Natural killer cell (primary cell): Measurements from ENCODE around the gene SAMD14. TPM values are rescaled to one million over a fixed set of nuclear protein-coding genes. Genes with fewer than 3 reads are reported as not detected.
A peak's percentile ranks its signal among the peaks of the same experiment; 100 is the strongest.

Source experiments
- ATAC-seq, 3 donors: fragments of 150-1000 bp in 2 of 3; fragments of 200-7000 bp in 1 of 3; cut with Tn5 transposase; 1 replicate in 1 of 3; 2 replicates in 2 of 3; pipeline ENCODE4 v1.10.0; 2021; ENCODE audit warnings: mild to moderate bottlenecking in 2 of 3, moderate library complexity in 2 of 3
- DNase-seq, 2 donors: peaks; one replicate each; pipeline versions ENCODE4 v3.0.0 to v3.0.0-alpha.2; 2013 to 2021; ENCODE audit warnings: mixed read lengths in 1 of 2
- H3K27ac ChIP-seq: one replicate; pipeline ENCODE4 v1.5.1; 2013; ENCODE audit warnings: mild to moderate bottlenecking, low read length
- H3K27me3 ChIP-seq: one replicate; pipeline ENCODE4 v1.6.1; 2013; ENCODE audit warnings: low read length; ENCODE audit not compliant: control insufficient read depth, insufficient read depth
- H3K36me3 ChIP-seq: one replicate; pipeline ENCODE4 v1.6.1; 2013; ENCODE audit warnings: low read length; ENCODE audit not compliant: control insufficient read depth, insufficient read depth
- H3K4me1 ChIP-seq: one replicate; pipeline ENCODE4 v1.6.1; 2013; ENCODE audit warnings: low read length; ENCODE audit not compliant: control insufficient read depth, insufficient read depth
- H3K4me3 ChIP-seq: one replicate; pipeline ENCODE4 v1.5.1; 2013; ENCODE audit warnings: low read length
- H3K9me3 ChIP-seq: one replicate; pipeline ENCODE4 v1.6.1; 2013; ENCODE audit warnings: low read length; ENCODE audit not compliant: control insufficient read depth, insufficient read depth
- H3K27ac Mint-ChIP-seq, 2 donors: one replicate each; pipeline ENCODE4 v1.8.0; 2022; ENCODE audit warnings: mild to moderate bottlenecking in 2 of 2, mixed read lengths in 2 of 2, moderate library complexity in 1 of 2
- H3K27me3 Mint-ChIP-seq, 2 donors: one replicate each; pipeline ENCODE4 v1.8.0; 2022; ENCODE audit warnings: low read depth in 2 of 2, mixed read lengths in 2 of 2
- H3K36me3 Mint-ChIP-seq: one replicate; pipeline ENCODE4 v1.8.0; 2022; ENCODE audit warnings: mixed read lengths
- H3K4me1 Mint-ChIP-seq, 2 donors: one replicate each; pipeline ENCODE4 v1.8.0; 2022; ENCODE audit warnings: mixed read lengths in 2 of 2
- H3K4me3 Mint-ChIP-seq: one replicate; pipeline ENCODE4 v1.8.0; 2022; ENCODE audit warnings: mild to moderate bottlenecking, moderate library complexity, mixed read lengths
- H3K9me3 Mint-ChIP-seq, 2 donors: one replicate each; pipeline ENCODE4 v1.8.0; 2022; ENCODE audit warnings: mixed read lengths in 2 of 2
- CTCF ChIP-seq: fragments of 200-600 bp; IDR thresholded peaks from one replicate; pipeline ENCODE4 v1.8.0; 2022; ENCODE audit warnings: antibody characterized with exemption
- WGBS: methylation state at CpG from one replicate; pipeline ENCODE4 v1.1.7; 2013; ENCODE audit warnings: missing lambda C conversion rate; ENCODE audit not compliant: insufficient coverage; 5-methylcytosine and 5-hydroxymethylcytosine counted together
- intact Hi-C: fragments of 100-400 bp; cut with micrococcal nuclease; formaldehyde crosslinking; loops from one replicate; pipeline ENCODE4 v1.14.2; 2022
- total RNA-seq, 4 donors: library from RNA; stranded (reverse); fragments of 120-200 nt in 1 of 4; gene quantifications; one replicate each; pipeline versions ENCODE4 v1.2.3 to v1.2.4, GENCODE V29; 2013 to 2022

Gene SAMD14
- total RNA-seq, 3 donors from 2014 or later (not counting 1 experiment from before 2014, with no cell fraction given): 1.1 to 2.1 (median 1.5) TPM

DNA sequence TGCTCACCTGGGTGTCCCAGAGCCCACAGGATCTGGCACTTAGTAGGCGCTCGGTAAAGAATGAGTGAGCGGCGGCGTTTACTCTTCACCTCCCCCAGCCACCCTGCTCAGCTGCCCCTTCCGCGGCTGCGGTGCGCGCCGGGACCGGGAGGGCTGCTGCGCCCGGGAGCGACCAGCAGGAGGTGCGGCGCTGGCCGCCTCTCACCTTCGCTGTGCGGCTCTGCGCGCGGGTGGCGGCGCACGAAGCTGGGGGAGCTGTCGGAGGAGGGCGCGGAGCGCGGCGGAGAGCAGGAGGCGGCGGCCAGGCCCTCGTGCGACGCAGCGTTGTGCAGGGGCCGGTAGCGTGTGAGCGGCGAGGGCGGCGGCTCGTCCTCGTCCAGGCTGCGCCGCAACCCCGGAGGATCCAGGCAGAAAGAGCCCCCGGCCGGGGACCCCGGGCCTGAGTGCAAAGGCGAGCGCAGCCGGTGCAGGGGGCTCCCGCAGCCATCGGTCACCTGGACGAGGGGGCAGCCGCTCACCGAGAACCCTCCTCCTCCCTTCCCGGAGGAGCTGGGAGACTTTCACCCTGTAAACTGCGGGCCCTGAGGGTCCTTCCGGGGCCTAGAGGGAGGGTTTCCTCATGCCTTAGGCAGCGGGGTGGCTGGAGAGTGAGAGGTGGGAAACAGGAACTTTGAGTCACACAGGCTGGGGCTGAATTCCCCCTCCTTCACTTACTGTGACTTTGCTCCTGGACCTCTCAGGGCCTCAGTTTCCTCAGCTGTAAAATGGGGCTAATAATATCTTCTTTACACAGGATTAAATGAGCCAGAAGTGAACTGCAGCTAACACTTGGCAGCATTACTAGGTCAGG, 12.5 kb downstream of the SAMD14 start:
- WGBS: 3% methylated on average over 63 of the region's 64 CpGs
- Histone ChIP-seq H3K4me1 (peaks cover 11% of the 10 kb centered on the region), H3K36me3 (no peaks in the 10 kb centered on the region), H3K27me3 (peaks cover 11% of the 10 kb centered on the region), H3K4me3 (no peak overlapping the region), H3K27ac (no peak overlapping the region), H3K9me3 (no peaks in the 10 kb centered on the region)
- Mint-ChIP-seq H3K36me3 (no peaks in the 10 kb centered on the region), H3K4me1 (peaks cover 12 to 14% of the 10 kb centered on the region in 2 donors), H3K27me3 (peaks cover 41 to 50% of the 10 kb centered on the region in 2 donors), H3K27ac (peak overlapping the region in 1 of 2 donors; percentile 51), H3K4me3 (peak overlapping the region; percentile 53), H3K9me3 (no peaks in the 10 kb centered on the region)
- DNase-seq (peak; percentile 45 to 82), ATAC-seq (peak; percentile 72 to 94 (median 91))
- intact Hi-C loops: no loop called here
- TF ChIP-seq CTCF: peak; percentile 27

GRCh38 chr17:50115756-50116155, 14.2 kb downstream of the SAMD14 start:
- Histone ChIP-seq H3K27me3 (peaks cover 11% of the 10 kb centered on the region), H3K27ac (no peak overlapping the region), H3K4me3 (no peak overlapping the region), H3K36me3 (no peaks in the 10 kb centered on the region), H3K4me1 (peaks cover 11% of the 10 kb centered on the region), H3K9me3 (no peaks in the 10 kb centered on the region)
- WGBS: 45% methylated on average over 17 of the region's 17 CpGs
- peaks cover 12 to 14% of the 10 kb centered on the region in 2 donors for H3K4me1 Mint-ChIP-seq
- DNase-seq (no peak), ATAC-seq (no peak)
- no peak overlapping the region for H3K4me3 Mint-ChIP-seq
- intact Hi-C loops: no loop called here
- H3K27me3 Mint-ChIP-seq: peaks cover 39 to 43% of the 10 kb centered on the region in 2 donors
- no peak overlapping the region for H3K27ac Mint-ChIP-seq
- H3K9me3 Mint-ChIP-seq: no peaks in the 10 kb centered on the region
- H3K36me3 Mint-ChIP-seq: no peaks in the 10 kb centered on the region
- no peak for TF ChIP-seq CTCF

DNA sequence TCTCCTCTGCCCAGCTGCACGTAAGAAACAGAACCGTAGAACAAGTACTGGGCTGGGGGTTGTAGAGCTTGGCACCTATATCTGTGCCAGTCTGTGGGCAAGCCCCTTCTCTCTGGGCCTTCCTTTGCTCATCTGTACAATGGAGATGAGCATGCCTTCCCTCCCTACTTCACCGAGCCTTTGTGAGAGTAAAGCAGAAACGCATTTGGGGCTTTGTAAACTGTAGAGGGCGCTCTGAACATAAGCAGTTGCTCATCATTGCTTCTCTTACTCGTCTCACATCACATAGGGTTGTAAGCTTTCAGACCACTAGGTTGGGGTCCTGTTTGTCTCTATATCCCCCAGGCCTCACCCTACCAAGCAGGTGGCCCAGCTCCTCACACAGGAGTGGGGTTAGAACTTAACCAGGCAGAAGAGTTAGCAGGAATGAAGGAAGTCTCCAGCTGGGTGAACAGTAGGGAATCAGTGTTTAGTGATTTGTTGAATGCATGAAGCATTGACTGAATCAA, 15.1 kb downstream of the SAMD14 start:
- H3K4me3 Mint-ChIP-seq: peak overlapping the region; percentile 42
- whole genome bisulfite sequencing: 53% methylated on average over 4 of the region's 6 CpGs
- H3K4me1 Mint-ChIP-seq: peaks cover 12 to 14% of the 10 kb centered on the region in 2 donors

More for the DNA sequence above, 15.1 kb downstream of the SAMD14 start:
- H3K27me3 Mint-ChIP-seq: peaks cover 37% of the 10 kb centered on the region in 2 donors
- H3K9me3 ChIP-seq: no peaks in the 10 kb centered on the region
- no peaks in the 10 kb centered on the region for H3K9me3 Mint-ChIP-seq
- no peak overlapping the region for H3K27ac ChIP-seq
- peaks cover 11% of the 10 kb centered on the region for H3K4me1 ChIP-seq
- no peak overlapping the region for H3K4me3 ChIP-seq
- intact Hi-C loops: no loop called here
- peak; percentile 50 for TF ChIP-seq CTCF
- H3K27me3 ChIP-seq: peaks cover 11% of the 10 kb centered on the region
- DNase-seq (peak in 1 of 2 donors; percentile 68), ATAC-seq (peak in 2 of 3 donors; percentile 47)
- no peaks in the 10 kb centered on the region for H3K36me3 Mint-ChIP-seq
- H3K27ac Mint-ChIP-seq: no peak overlapping the region
- H3K36me3 ChIP-seq: peaks cover 3% of the 10 kb centered on the region
